ENCODE data around the gene ACADVL.

ACADVL gene

GRCh38 chr17:7229504-7229903 lies 9.8 kb downstream of the ACADVL start:
- no peak for FAIRE-seq
- no peak for TF ChIP-seq CTCF (IDR thresholded peaks at IDR 0.05; ENCODE audit: insufficient read depth, missing control alignments)
- no peak for DNase-seq (ENCODE audit: insufficient read length, low spot score)

- FAIRE-seq (no peak), DNase-seq (ENCODE audit: insufficient read length, low spot score) (no peak)
- TF ChIP-seq CTCF (IDR thresholded peaks at IDR 0.05; ENCODE audit: insufficient read depth, missing control alignments): no peak
These were observed 12.4 kb downstream of the ACADVL start for GRCh38 chr17:7232114-7232513.

- TF ChIP-seq CTCF (IDR thresholded peaks at IDR 0.05; ENCODE audit: insufficient read depth, missing control alignments): no peak
- FAIRE-seq (no peak), DNase-seq (ENCODE audit: insufficient read length, low spot score) (no peak)
These were observed 14.0 kb downstream of the ACADVL start for GRCh38 chr17:7233701-7234082.

GRCh38 chr17:7234083-7234951 lies 14.6 kb downstream of the ACADVL start, which contains the start of gene DVL2:
Gene DVL2, minus strand, starts transcription at chr17:7234517. Its CDS starts 255 bp downstream, at chr17:7234262.
- no peak for FAIRE-seq
- no peak for TF ChIP-seq CTCF (IDR thresholded peaks at IDR 0.05; ENCODE audit: insufficient read depth, missing control alignments)
- peak; percentile 99 for DNase-seq (ENCODE audit: insufficient read length, low spot score)

GRCh38 chr17:7235693-7236665 lies 16.2 kb downstream of the ACADVL start:
- FAIRE-seq (no peak), DNase-seq (ENCODE audit: insufficient read length, low spot score) (no peak)
- no peak for TF ChIP-seq CTCF (IDR thresholded peaks at IDR 0.05; ENCODE audit: insufficient read depth, missing control alignments)

GRCh38 chr17:7236808-7237207 lies 17.1 kb downstream of the ACADVL start:
- TF ChIP-seq CTCF (IDR thresholded peaks at IDR 0.05; ENCODE audit: insufficient read depth, missing control alignments): no peak
- FAIRE-seq (no peak), DNase-seq (ENCODE audit: insufficient read length, low spot score) (no peak)
